ENCODE data around the gene COL1A1.

The COL1A1 gene

GRCh38 chr17:50237901-50238300 is 36.5 kb upstream of the COL1A1 start:
- TF ChIP-seq CTCF (IDR thresholded peaks at IDR 0.05), result no peak

GRCh38 chr17:50234581-50234980 is 33.1 kb upstream of the COL1A1 start:
- no peak for TF ChIP-seq CTCF (IDR thresholded peaks at IDR 0.05)

GRCh38 chr17:50225701-50226240 is 24.3 kb upstream of the COL1A1 start:
- TF ChIP-seq CTCF (IDR thresholded peaks at IDR 0.05), result no peak

- TF ChIP-seq CTCF (IDR thresholded peaks at IDR 0.05), result no peak
These were observed 21.5 kb upstream of the COL1A1 start for GRCh38 chr17:50222922-50223321.

- no peak for TF ChIP-seq CTCF (IDR thresholded peaks at IDR 0.05)
These were observed 20.6 kb upstream of the COL1A1 start for GRCh38 chr17:50221864-50222545.

- TF ChIP-seq CTCF (IDR thresholded peaks at IDR 0.05), result no peak
These were observed 19.9 kb upstream of the COL1A1 start for GRCh38 chr17:50221266-50221863.

GRCh38 chr17:50220811-50221210 is 19.4 kb upstream of the COL1A1 start:
- TF ChIP-seq CTCF (IDR thresholded peaks at IDR 0.05), result no peak
